Measurements from ENCODE around the gene ACSM5. TPM values are rescaled to one million over a fixed set of nuclear protein-coding genes. Genes with fewer than 3 reads are reported as not detected.
"Not testable (repeated sequence)": the region's sequence is repeated elsewhere in the genome, so short reads cannot be mapped to it uniquely, and the experiment has no call there.

The ACSM5 gene
- total and polyA plus RNA-seq, 2 of the 8 experiments (the other 6 are each of a cell fraction or from before 2014, with no cell fraction given) = not detected

DNA sequence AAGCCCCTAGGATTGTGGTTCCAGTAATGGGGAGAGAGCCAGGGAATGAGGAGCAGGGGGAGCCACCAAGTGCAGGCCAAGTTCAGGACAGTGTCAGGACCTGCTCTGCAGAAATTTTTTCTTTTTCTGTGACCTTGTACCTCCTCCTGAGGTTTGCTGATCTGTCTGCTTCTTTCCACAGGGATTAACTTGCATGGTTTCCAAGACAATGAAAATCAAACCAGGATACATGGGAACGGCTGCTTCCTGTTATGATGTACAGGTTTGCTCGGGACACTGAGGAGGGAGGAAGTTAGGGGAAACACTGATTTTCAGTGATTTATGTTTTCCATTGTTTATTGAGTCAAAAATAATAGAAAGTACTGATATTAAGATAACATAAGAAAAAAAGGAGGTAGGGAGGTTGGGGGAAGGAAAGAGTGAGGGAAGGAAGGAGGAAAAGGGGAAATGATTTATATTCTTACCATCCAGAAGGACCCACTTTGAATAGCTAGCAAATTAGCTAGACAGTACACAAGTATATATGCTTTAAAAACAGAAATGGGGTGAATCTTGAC is 67.9 kb downstream of the ACSM5 start:
- H3K56ac ChIP-seq (replicated peaks; ENCODE audit: insufficient read length, low read depth, low read length); H3K14ac ChIP-seq (ENCODE audit: insufficient read length); CTCF ChIA-PET (ENCODE audit: partially characterized antibody); H3K36me3 ChIP-seq (ENCODE audit: control insufficient read depth in 2 of 4, insufficient read depth in 4 of 4, low read length in 3 of 4); H3K27me3 ChIP-seq (replicated peaks in 1 of 4; ENCODE audit: control insufficient read depth in 3 of 4, extremely low read depth in 1 of 4, insufficient read depth in 3 of 4, low read length in 3 of 4); H3K18ac ChIP-seq (ENCODE audit: extremely low read depth, low read length); H2BK120ac ChIP-seq (replicated peaks; ENCODE audit: low read depth, low read length); H3K4me1 ChIP-seq (replicated peaks in 1 of 4; ENCODE audit: control insufficient read depth in 3 of 4, insufficient read depth in 4 of 4, low read length in 3 of 4); H3K23me2 ChIP-seq (ENCODE audit: low read depth, low read length); H4K5ac ChIP-seq (ENCODE audit: insufficient read length, low read depth, low read length); H3K4me3 ChIP-seq (ENCODE audit: extremely low read depth in 1 of 4, insufficient read depth in 2 of 4, low read depth in 3 of 4, low read length in 4 of 4); H3K27ac ChIP-seq (ENCODE audit: low read depth, low read length); H2BK15ac ChIP-seq (ENCODE audit: low read length); H4K91ac ChIP-seq (replicated peaks; ENCODE audit: insufficient read length, low read length); H4K8ac ChIP-seq (ENCODE audit: extremely low read depth, insufficient read depth, low read length); H2BK20ac ChIP-seq (ENCODE audit: low read length); H2AFZ ChIP-seq (ENCODE audit: low read length); H2BK5ac ChIP-seq (ENCODE audit: low read depth, low read length); H3K79me2 ChIP-seq (ENCODE audit: control insufficient read depth in 1 of 2, insufficient read depth in 2 of 2, low read length in 2 of 2); H3K9ac ChIP-seq (replicated peaks in 1 of 4; ENCODE audit: extremely low read depth in 1 of 4, low read depth in 3 of 4, low read length in 3 of 4); H3K79me1 ChIP-seq (ENCODE audit: low read depth, low read length); H3K23ac ChIP-seq (ENCODE audit: insufficient read length); H3K4me2 ChIP-seq (ENCODE audit: insufficient read depth in 1 of 2, low read depth in 2 of 2, low read length in 2 of 2); H4K20me1 ChIP-seq (replicated peaks in 1 of 2; ENCODE audit: control insufficient read depth in 1 of 2, insufficient read depth in 2 of 2, low read length in 2 of 2); POLR2A ChIA-PET (ENCODE audit: partially characterized antibody); H3K9me3 ChIP-seq (ENCODE audit: insufficient read depth in 2 of 2, low read depth in 1 of 2, low read length in 1 of 2); H2AK5ac ChIP-seq (ENCODE audit: low read depth, low read length); FAIRE-seq; H3K4ac ChIP-seq (replicated peaks; ENCODE audit: insufficient read length, low read depth, low read length); H2BK12ac ChIP-seq (ENCODE audit: low read depth, low read length); DNase-seq (ENCODE audit: low read depth in 1 of 2, low spot score in 2 of 2): not testable (repeated sequence)
- 100% methylated on average over 1 of the region's 2 CpGs; no CpG with 5 or more reads in 1 of the 2 experiments for WGBS, 2 experiments (ENCODE audit: extremely low coverage in 1 of 2, insufficient coverage in 1 of 2, insufficient read length in 1 of 2, insufficient replicate concordance in 2 of 2, low coverage in 1 of 2, low lambda C conversion rate in 2 of 2, missing lambda C conversion rate in 1 of 2)

- H2BK5ac ChIP-seq (ENCODE audit: low read depth, low read length); H3K4me1 ChIP-seq (replicated peaks in 1 of 4; ENCODE audit: control insufficient read depth in 3 of 4, insufficient read depth in 4 of 4, low read length in 3 of 4); H3K4me2 ChIP-seq (ENCODE audit: insufficient read depth in 1 of 2, low read depth in 2 of 2, low read length in 2 of 2); H4K8ac ChIP-seq (ENCODE audit: extremely low read depth, insufficient read depth, low read length); DNase-seq (ENCODE audit: low read depth in 1 of 2, low spot score in 2 of 2); H3K56ac ChIP-seq (replicated peaks; ENCODE audit: insufficient read length, low read depth, low read length); H2BK20ac ChIP-seq (ENCODE audit: low read length); H3K79me2 ChIP-seq (ENCODE audit: control insufficient read depth in 1 of 2, insufficient read depth in 2 of 2, low read length in 2 of 2); POLR2A ChIA-PET (ENCODE audit: partially characterized antibody); CTCF ChIA-PET (ENCODE audit: partially characterized antibody); H2BK120ac ChIP-seq (replicated peaks; ENCODE audit: low read depth, low read length); H3K27ac ChIP-seq (ENCODE audit: low read depth, low read length); H2AK5ac ChIP-seq (ENCODE audit: low read depth, low read length); H3K23me2 ChIP-seq (ENCODE audit: low read depth, low read length); H3K4me3 ChIP-seq (ENCODE audit: extremely low read depth in 1 of 4, insufficient read depth in 2 of 4, low read depth in 3 of 4, low read length in 4 of 4); H4K20me1 ChIP-seq (replicated peaks in 1 of 2; ENCODE audit: control insufficient read depth in 1 of 2, insufficient read depth in 2 of 2, low read length in 2 of 2); H3K79me1 ChIP-seq (ENCODE audit: low read depth, low read length); H3K36me3 ChIP-seq (ENCODE audit: control insufficient read depth in 2 of 4, insufficient read depth in 4 of 4, low read length in 3 of 4); H2BK12ac ChIP-seq (ENCODE audit: low read depth, low read length); H3K14ac ChIP-seq (ENCODE audit: insufficient read length); H2AFZ ChIP-seq (ENCODE audit: low read length); H3K18ac ChIP-seq (ENCODE audit: extremely low read depth, low read length); H3K9ac ChIP-seq (replicated peaks in 1 of 4; ENCODE audit: extremely low read depth in 1 of 4, low read depth in 3 of 4, low read length in 3 of 4); H3K4ac ChIP-seq (replicated peaks; ENCODE audit: insufficient read length, low read depth, low read length); FAIRE-seq; H3K9me3 ChIP-seq (ENCODE audit: insufficient read depth in 2 of 2, low read depth in 1 of 2, low read length in 1 of 2); H3K27me3 ChIP-seq (replicated peaks in 1 of 4; ENCODE audit: control insufficient read depth in 3 of 4, extremely low read depth in 1 of 4, insufficient read depth in 3 of 4, low read length in 3 of 4); H4K91ac ChIP-seq (replicated peaks; ENCODE audit: insufficient read length, low read length); H2BK15ac ChIP-seq (ENCODE audit: low read length); H3K23ac ChIP-seq (ENCODE audit: insufficient read length); H4K5ac ChIP-seq (ENCODE audit: insufficient read length, low read depth, low read length): not testable (repeated sequence)
- WGBS, 2 experiments (ENCODE audit: extremely low coverage in 1 of 2, insufficient coverage in 1 of 2, insufficient read length in 1 of 2, insufficient replicate concordance in 2 of 2, low coverage in 1 of 2, low lambda C conversion rate in 2 of 2, missing lambda C conversion rate in 1 of 2) = no CpG with 5 or more reads among the region's 1 CpG
These were observed 74.7 kb downstream of the ACSM5 start for GRCh38 chr16:20483989-20484388.
